ENCODE data around the gene SYNJ1.
"Not testable (repeated sequence)": the region's sequence is repeated elsewhere in the genome, so short reads cannot be mapped to it uniquely, and the experiment has no call there.

DNA sequence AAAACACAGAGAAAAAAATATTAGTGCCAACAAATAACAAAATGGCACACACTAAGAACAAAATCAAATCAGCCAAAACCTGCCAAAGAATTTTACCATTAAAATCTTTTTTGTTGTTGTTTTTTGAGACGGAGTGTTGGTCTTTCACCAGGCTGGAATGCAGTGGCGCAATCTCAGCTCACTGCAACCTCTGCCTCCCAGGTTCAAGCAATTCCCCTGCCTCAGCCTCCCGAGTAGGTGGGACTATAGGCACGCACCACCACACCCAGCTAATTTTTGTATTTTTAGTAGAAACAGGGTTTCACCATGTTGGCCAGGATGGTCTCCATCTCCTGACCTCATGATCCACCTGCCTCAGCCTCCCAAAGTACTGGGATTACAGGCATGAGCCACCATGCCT lies 8.3 kb upstream of the SYNJ1 start:
- TF ChIP-seq, protein P1, sequence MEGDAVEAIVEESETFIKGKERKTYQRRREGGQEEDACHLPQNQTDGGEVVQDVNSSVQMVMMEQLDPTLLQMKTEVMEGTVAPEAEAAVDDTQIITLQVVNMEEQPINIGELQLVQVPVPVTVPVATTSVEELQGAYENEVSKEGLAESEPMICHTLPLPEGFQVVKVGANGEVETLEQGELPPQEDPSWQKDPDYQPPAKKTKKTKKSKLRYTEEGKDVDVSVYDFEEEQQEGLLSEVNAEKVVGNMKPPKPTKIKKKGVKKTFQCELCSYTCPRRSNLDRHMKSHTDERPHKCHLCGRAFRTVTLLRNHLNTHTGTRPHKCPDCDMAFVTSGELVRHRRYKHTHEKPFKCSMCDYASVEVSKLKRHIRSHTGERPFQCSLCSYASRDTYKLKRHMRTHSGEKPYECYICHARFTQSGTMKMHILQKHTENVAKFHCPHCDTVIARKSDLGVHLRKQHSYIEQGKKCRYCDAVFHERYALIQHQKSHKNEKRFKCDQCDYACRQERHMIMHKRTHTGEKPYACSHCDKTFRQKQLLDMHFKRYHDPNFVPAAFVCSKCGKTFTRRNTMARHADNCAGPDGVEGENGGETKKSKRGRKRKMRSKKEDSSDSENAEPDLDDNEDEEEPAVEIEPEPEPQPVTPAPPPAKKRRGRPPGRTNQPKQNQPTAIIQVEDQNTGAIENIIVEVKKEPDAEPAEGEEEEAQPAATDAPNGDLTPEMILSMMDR (IDR thresholded peaks at IDR 0.05; ENCODE audit: low read depth, low read length, poor library complexity, severe bottlenecking): not testable (repeated sequence)
- TF ChIP-seq EZH2phosphoT487 (IDR thresholded peaks at IDR 0.05; ENCODE audit: borderline replicate concordance, low read length): not testable (repeated sequence)
